NCI-H1417 (cell line): ENCODE measurements around the gene PDE6C.

Experiments used
- DNase-seq, 3 experiments: peaks; one replicate each; lab custom pipeline; 2025; lab: John Stamatoyannopoulos, UW

Gene PDE6C

DNA sequence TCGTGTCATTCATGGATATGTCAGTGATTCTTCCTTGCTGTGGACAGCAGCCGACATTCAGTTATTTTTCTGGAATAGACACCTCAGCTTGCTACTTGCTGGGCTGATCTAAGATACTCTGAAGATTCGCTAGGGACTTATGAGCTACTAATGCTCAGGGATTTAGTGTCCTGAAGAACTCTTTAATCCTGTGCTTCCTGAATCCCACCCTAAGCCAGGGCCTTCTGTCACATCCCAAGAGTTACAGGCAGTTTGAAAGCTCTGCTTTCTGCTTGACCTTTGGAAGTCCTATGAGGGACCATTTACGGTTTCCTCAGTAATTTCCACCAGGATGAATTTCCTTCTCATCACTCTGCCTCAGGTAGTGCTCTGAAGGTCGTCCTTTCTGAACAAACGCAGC lies at the start of gene PDE6C:
PDE6C (plus strand) TSS at position 227 of the 400 bp plus-strand sequence. CDS start 189 bp downstream, outside the sequence.
- DNase-seq = no peak

DNA sequence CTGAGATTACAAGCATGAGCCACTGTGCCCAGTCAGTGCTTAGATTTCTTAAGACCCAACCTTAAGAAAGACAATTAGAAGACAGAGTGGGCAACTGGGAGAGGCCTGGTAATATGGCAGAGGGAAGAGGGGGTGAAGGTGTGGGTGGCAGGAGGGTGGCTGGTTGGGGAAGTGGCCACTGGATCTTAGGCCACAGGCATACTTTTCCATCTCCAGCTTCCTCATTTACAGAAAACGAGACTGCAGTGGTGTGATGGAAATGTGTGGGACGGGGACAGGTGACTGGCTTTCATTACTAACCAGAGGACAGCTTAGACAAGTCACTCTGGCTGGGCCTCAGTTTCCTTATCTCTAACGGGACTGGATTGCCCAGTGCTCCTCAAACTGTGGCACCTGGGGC lies 46.9 kb upstream of the PDE6C start:
- no peak for DNase-seq

DNA sequence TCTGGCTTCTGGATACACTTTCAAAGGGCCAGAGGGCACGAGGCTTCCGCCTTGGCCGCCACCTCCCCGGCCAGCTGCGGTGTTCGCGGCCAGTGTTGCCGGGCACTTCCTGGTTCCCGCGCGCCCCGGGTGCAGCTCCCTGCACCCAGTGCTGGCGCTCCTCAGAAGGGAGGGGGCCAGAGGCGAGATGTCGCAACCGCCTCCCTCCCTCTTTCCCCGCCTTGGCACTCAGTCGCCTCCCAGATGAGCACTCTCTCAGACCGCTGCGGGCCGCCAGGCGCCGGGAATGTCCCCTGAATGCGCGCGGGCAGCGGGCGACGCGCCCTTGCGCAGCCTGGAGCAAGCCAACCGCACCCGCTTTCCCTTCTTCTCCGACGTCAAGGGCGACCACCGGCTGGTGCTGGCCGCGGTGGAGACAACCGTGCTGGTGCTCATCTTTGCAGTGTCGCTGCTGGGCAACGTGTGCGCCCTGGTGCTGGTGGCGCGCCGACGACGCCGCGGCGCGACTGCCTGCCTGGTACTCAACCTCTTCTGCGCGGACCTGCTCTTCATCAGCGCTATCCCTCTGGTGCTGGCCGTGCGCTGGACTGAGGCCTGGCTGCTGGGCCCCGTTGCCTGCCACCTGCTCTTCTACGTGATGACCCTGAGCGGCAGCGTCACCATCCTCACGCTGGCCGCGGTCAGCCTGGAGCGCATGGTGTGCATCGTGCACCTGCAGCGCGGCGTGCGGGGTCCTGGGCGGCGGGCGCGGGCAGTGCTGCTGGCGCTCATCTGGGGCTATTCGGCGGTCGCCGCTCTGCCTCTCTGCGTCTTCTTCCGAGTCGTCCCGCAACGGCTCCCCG lies 45.7 kb upstream of the PDE6C start, which contains the start of gene FFAR4:
FFAR4 (plus strand) TSS at position 231 of the 842 bp plus-strand sequence; CDS start at position 287, 56 bp downstream.
- DNase-seq = peak in 2 of 3 experiments; percentile 71 to 80

DNA sequence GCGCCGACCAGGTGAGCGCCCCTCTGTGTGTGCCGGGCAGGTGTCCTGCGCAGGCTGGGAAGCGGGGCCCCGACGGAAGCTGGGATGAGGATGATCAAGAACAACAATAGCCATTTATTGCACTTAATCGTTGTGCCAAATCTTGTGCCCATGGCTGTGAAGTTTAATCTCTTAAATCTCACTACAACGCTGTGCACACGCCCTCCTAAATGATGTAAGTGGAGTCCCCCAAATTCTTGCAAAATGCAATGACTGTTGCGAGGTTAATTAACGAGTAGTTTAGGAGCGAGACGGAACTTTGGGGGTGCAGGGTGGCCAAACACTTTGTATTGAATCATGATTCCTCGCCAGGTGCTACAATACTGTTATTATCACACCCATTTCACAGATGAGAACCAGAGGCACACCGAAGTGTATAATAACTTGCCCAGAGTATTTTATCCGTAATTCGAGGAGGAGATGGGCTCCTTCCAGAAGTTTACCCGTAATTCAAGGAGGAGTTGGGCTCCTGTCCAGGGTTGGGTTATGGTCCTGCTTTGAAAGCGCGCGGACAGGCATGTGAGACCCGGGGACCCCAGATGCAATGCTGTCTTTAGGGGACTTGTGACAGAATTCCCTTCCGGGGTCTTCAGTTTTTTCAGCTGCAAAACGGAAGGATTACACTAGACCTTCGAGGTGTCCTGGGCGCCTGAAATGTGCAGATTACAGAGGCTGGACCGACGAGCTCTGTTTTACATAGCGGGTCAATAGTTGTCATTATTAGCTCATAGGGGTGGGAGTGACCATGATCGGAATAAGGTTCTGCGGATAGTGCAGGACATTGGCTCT lies 44.8 kb upstream of the PDE6C start:
- DNase-seq = no peak

DNA sequence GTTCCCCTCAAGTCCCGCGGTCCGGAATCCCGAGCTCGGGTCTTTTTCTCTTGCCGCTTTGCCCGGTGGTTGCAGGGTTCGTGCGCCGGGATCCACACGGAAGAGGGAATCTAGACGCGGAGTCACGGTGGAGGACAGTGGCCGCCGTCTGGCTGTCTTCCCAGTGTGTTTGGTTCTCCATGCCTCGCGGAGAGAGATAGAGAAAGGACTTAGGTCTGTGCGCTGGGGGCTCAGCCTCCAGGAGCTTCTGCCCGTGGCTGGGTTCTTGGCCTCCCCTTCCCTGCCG lies 44.3 kb upstream of the PDE6C start:
- DNase-seq = no peak

DNA sequence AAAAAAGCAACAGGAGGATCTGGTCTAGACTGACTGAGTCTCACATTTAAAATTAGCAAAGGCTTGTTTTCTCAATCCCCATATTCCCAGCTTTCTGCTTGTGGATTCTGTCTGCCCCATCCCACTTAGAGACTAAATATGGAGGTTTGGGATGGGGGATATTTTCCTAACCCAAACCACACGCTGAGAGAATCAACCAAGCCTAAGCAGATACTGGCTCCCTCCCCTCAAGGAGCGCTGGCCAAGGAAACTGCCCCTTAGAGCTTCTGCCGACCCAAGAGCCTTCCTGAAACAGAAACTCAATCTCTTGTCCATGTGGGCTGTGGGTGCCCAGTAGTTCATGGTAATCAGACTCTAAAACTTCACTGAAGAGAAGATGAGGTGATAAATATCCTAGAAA lies 42.0 kb upstream of the PDE6C start:
- no peak for DNase-seq

DNA sequence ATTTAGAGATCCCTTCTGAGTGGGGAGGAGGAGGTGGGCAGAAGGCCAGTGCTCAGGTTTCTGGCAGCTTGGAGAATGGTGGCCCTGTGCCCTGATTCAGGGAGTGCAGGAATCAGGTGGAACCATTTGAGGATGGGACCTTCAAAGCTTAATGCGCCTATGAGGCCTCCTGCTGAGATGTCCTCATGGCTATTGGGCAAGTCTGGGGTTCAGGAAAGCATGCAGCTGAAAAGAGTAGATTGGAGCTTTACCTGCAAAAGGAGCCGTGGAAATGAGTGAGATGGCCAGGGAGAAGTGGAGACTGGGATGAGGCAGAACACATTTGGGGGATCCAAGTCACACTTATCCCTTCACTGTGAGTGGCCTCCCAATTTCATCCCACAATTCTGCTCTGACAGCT lies 39.7 kb upstream of the PDE6C start:
- no peak for DNase-seq

DNA sequence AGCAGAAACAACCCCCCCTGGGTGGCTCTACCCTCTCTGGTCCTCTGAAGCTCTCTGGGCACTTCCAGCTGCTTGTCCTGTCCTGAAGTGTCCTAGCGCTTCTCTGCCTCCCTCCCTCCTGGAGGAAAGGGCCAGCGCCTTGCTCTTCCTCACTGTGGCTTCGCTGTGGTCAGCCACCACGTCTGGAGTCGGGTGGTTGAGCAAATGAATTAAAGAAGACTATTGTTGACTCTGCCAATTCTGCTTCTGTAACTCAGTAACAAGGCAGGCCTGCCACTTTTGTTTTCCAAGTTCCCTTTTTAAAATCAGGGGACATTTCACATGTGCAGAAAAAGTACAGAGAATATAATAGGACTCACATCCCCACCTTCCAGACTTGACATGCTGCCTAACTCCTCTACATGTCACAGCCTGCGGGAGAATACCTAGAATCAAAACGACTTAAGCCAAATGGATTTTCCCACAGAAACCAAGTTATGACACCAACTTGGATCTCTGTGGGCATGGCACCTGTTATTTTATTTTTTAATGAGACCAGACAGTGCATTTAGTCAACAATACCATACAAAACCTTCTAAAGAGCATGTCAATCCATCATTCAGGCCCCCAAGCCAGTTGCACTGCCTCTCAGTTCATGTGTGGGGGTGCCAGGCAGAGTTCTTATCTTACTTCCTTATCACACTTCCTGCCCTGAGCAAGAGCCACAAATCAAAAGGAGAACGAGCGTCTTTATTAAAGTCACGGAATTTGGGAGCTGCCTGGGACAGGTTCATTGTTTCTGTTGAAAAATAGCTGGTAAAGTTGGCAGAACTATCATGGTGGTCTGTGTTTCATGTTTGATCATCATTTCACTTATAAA lies 39.1 kb upstream of the PDE6C start:
- no peak for DNase-seq

DNA sequence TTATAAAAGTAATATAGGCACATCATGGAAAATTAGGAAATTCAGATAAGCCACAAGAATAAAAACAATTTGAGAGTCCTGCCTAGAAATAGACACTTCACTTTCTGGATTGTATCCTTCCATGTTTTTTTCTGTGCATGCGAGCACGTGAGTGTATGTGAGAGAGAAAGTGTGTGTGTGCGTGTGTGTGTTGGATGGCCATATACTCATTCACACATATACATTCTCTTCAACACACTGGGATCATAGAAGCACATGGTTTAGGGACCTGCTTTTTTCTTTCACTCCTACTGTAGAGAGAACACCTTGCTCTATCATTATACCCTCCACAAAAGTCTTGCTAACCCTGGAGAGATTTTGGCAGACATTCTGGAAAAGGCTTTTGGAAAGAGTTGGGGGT lies 38.4 kb upstream of the PDE6C start:
- DNase-seq = no peak

DNA sequence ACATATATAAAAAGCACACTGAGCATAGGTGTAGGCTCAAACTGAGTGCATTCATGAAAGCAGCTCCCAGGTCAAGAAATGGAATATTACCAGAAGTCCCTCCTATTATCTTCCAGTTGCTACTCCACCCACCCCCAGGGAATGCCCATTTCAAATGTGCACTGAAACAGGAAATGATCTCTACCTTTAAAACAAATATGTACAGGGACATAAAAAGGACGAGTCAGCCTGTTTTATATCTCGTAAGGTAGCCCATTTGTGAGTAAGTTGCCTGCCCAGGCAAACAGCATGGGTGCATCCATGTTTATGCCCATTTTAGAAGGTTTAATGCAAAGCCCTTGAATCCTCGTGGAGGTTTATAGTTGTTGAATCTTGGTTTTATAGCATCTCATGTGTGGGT lies 35.4 kb upstream of the PDE6C start:
- no peak for DNase-seq

DNA sequence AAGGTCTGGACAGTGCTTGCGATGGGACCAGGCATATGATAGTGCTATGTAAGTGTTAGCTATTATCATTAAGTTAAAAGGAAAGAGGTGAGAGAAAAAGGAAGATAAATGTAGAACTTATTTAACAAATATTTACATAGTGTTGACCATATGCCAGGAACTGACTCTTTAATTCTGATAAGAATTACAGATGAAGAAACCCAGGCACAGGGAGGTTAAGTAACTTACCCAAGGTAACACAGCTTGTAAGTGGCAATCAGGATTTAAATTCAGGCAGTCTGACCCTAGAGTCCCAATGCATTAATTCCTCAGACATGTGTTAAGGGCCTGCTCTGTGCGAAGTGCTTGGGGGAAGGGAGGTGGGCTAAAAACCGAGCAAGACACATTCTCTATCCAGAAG lies 34.8 kb upstream of the PDE6C start:
- no peak for DNase-seq

DNA sequence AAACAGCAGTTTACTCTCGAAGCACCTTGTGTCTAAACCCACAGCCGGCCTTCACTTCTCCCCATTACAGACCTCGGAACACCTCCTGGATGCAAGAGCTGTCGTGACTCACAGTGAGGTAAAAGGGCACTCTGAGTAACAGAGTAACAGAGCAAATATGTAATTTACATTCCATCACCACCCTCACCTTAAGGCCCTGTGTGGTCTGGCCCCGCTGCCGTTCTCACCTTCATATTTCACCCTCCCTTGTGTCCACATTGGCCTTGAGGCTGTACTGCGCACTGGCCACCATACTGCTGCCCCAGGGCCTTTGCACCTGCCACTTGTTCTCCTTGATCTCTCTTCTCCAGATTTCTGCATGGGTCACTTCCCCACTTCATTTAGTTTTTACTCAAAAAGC lies 33.2 kb upstream of the PDE6C start:
- DNase-seq = no peak

DNA sequence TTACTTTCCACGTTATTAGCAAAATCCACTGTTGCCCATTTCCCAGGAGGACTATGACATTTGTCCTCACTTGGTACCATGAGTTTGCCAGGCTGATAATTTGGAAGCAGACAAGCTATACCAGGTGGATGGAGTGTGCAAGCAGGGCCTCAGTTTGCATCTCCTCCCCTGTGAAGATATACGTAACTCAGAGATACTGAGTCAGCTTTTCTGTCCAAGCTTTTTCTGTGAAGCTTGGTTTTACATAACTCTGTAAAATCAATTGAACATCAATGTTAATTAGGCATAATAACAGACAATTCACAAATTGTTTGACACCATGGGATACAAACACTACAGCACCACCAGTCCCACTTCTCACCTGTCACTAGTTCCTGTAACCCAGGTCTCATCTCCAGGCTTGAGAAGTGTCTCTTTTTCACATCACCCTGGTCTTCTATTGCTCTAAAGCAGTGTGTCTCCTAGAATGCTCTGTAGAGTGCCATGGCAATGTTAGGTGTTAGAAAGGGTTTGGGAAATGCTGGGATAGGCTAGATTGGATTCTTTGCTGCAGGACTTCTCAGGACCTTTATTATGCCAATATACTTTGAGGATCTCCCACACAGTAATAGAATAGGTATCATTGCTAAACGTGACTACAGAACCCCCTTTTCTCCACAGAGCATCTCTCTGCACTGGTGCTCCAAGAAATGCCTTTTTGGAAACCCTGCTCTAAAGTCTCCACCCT lies 32.2 kb upstream of the PDE6C start:
- no peak for DNase-seq

DNA sequence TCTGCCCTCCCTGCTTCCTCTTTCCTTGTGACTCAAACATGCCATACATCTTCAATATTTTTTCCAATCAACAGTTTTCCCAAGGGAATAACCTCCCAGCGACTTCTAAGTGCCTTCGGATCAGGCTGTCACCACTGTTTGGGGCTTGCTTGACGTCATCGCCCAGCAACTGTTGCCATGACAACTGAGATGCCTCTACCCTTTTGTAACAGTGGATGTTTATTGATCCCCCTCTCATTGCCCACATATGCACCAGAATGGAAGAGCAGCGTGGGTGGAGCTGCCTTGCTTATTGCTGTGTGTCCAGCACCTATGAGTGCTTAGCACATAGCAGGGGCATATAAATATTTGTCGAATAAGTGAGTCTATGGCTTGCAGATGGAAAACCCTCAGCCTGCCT lies 31.5 kb upstream of the PDE6C start:
- peak in 1 of 3 experiments; percentile 10 for DNase-seq

DNA sequence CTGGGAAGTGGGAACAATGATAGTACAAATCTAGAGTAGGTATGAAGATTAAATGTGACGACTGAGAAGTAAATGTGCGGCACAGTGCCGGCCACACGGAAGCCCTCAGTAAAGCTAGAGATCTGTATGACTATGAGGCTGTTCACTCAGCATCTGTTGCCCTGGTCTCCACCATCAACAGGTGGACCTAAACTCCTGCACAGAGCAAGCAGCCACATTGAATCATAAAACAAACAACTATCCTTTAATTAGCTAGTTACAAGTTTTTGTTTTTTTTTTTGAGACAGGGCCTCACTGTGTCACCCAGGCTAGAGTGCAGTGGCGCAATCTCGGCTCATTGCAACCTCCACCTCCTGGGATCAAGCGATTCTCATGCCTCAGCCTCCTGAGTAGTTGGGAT lies 27.9 kb upstream of the PDE6C start:
- no peak for DNase-seq

DNA sequence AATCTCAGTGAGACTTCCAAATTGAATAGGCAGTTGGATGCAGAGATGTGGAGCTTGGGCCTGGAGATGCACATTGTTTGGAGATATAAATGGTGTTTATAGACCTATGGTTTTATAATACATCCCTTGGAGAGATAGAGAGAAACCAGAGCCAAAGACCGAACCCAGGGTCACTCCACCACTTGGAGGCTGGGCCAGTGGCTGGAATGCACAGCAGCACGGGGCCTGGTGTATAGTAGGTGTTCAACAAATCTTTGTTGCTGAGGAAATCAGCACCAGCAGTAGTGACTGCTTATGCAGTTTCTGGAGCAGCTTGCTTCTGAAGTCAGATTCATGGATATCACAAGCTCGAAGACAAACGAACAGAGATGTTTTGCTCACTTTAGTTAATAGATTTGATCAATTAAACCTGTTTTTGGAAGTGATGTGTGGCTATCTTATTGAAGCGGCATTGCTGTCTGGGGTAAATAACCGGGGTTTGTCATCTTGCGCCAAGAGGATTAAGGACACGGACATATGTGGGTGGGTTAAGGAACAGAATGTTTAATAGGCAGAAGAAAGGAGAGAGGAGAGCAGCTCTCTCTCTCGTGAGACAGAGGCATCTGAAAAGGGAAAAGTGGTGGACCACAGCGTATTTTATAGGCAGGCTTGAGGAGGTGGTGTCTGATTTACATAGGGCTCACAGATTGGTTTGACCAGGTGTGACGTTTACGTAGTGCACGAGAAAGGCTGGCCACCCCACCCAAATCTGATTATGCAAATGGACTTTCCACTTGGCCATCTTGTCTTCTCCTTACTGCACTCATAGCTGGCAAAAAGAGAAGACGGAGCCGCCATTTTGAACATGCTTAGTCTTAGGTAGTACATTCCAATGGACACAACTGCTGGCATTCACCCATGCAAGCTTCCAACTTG lies 22.4 kb upstream of the PDE6C start:
- no peak for DNase-seq

DNA sequence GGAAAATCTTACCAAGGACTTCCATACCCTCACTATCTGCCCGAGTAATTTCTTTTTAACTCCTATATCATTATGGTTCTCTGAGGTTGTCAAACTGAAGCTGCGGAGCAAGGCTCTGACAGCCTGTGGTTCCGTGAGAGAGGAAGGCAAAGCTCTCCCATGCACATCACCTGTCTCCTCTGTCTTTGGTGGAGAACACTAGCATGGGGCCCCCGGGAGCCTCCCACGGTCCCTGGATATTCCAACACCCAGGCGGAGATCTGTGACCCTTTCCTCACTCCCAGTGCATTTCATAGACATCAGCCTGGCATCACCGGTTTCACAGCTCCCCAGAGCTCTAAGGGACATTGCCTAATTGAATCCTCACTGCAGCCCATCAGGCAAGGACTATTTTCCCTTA lies 21.7 kb upstream of the PDE6C start:
- no peak for DNase-seq

DNA sequence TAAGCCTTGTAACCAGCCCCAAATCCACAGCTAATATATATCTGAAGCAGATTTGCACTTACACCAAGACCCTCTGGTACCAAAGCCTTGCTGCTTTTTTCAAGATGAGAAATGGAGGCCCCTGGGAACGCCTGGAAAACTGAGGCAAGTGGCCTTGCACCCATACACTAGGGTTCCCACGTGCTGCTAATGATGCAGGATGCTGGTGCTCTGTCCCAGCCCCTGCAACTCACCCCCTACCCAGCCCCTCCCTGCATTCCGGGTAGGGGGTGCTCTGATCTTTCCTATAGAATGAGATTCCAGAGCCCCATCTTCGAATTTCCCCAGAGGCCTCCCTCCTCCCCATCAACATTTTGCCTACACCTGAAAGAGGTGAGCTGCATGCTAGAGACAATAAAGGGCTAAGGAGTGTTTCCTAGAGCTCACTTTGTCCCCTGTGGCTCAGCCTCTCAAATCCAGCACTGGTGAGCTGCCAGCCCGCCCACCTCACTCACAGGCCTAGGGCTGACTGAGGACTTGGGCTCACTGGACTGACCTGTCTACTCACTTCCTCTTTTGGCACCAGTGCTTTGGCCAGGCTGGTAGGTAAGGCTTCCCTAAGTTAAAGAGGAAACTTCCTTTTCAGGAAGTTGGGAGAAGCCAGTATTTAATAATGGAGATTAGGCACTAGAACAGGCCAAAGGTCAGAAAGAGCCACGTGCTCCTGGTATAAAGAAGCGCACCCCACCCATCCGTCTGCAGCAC lies 21.1 kb upstream of the PDE6C start:
- no peak for DNase-seq

DNA sequence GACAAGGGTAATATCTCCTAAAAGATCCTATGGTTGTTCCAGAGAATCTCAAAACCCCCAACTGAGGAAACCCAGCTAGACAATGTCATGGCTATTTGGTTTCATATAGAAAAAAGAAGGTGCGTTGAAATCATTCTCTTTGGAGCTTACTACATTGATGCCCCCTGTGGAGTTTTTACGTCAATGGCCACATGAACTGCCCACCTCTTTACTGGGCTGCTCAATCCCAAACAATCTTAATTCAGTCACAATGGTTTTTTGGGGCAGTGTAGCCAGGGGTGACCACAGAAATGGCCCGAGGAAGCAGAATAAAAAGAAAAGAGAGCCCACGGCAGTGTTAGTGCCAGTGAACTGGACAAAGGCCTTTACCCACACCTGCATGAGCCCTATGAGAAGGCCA lies 19.1 kb upstream of the PDE6C start:
- no peak for DNase-seq

DNA sequence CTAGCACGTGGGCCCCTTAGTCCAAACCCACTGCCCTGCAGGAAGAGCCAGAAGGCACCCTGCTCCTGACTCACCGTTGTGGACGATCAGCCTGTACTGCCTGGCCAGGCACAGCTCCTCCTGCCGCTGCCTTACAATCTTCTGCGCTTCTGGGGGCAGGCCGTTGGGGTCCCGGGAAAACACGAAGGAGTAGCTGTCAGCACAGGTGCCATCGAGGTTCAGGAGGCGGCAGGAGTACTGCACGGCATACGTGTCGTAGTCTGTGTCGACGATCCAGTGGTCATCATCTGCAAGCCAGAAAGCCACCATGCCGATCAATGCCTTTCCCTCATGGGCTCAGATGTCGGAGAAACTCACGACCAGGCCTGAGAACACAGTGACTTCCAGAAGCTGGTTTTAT lies 18.6 kb upstream of the PDE6C start:
- no peak for DNase-seq
